ENCODE measurements around the gene CCL22.

- TF ChIP-seq POLR2A (IDR thresholded peaks at IDR 0.05; ENCODE audit: low read length) (no peak), GATA1 (IDR thresholded peaks at IDR 0.05; ENCODE audit: low read depth, low read length) (no peak)
Measured at GRCh38 chr16:57354311-57354710, 4.3 kb upstream of the CCL22 start.

Measured in erythroblast (primary cell).